Panc1 (cell line): ENCODE measurements around the gene HES6. TPM values are rescaled to one million over a fixed set of nuclear protein-coding genes. Genes with fewer than 3 reads are reported as not detected.

Source experiments
- ATAC-seq: fragments of 200-7000 bp; cut with Tn5 transposase; 2 replicates; pipeline ENCODE4 v1.9.1; 2020; ENCODE audit warnings: mild to moderate bottlenecking, moderate library complexity
- BruUV-seq: library from RNA; stranded (reverse); fragments of 400-500 nt; replicated peaks from 2 replicates; lab custom pipeline; 2021; lab: Mats Ljungman, UMichigan
- CTCF ChIA-PET: fragments of 300-600 bp; sonication (Branson Sonifier 250); formaldehyde crosslinking; loops from one replicate; lab custom pipeline; 2022; ENCODE audit warnings: antibody characterized with exemption; lab: Charles Lee
- POLR2A ChIA-PET: fragments of 300-600 bp; sonication (Branson Sonifier 250); formaldehyde crosslinking; loops from one replicate; lab custom pipeline; 2022; ENCODE audit warnings: antibody characterized with exemption; lab: Charles Lee
- DNase-seq: peaks from one replicate; pipeline ENCODE4 v3.0.0-alpha.2; 2010; ENCODE audit warnings: low read depth, low spot score
- H3K27ac ChIP-seq: 2 replicates; pipeline ENCODE4 v1.5.1; 2011; ENCODE audit warnings: mild to moderate bottlenecking, low read length, inconsistent platforms
- H3K27me3 ChIP-seq: fragments of 200-500 bp; sonication (Bioruptor generic); 2 replicates; pipeline ENCODE4 v1.6.0; 2014; ENCODE audit warnings: low read length, inconsistent platforms; ENCODE audit not compliant: control insufficient read depth, insufficient read depth
- H3K36me3 ChIP-seq: fragments of 200-500 bp; sonication (Bioruptor generic); 2 replicates; pipeline ENCODE4 v1.5.1; 2014; ENCODE audit warnings: inconsistent platforms, mild to moderate bottlenecking, low read length, moderate library complexity; ENCODE audit not compliant: control insufficient read depth, insufficient read depth
- H3K4me1 ChIP-seq: 2 replicates; pipeline ENCODE4 v1.5.1; 2011; ENCODE audit warnings: inconsistent platforms, mild to moderate bottlenecking, low read length, moderate library complexity; ENCODE audit not compliant: control insufficient read depth, insufficient read depth
- H3K4me3 ChIP-seq, 2 experiments: 2 replicates each; pipeline ENCODE4 v1.5.1; 2011 to 2012; ENCODE audit warnings: low read depth in 2 of 2, low read length in 2 of 2, mild to moderate bottlenecking in 2 of 2, inconsistent platforms in 1 of 2, moderate library complexity in 1 of 2
- H3K9me3 ChIP-seq: fragments of 200-500 bp; sonication (Bioruptor generic); 2 replicates; pipeline ENCODE4 v1.5.1; 2014; ENCODE audit warnings: low read depth, mild to moderate bottlenecking, inconsistent platforms, low read length, moderate library complexity; ENCODE audit not compliant: control insufficient read depth, insufficient read depth
- CTCF ChIP-seq: fragments of 450-650 bp; IDR thresholded peaks from 2 replicates; pipeline ENCODE4 v1.5.1; 2017; ENCODE audit warnings: mild to moderate bottlenecking
- POLR2AphosphoS5 ChIP-seq: IDR thresholded peaks from 2 replicates; pipeline ENCODE4 v1.6.1; 2012; ENCODE audit warnings: mild to moderate bottlenecking, low read depth, low read length, moderate library complexity
- REST ChIP-seq, 2 experiments: IDR thresholded peaks; 2 replicates each; pipeline ENCODE4 v1.6.1; 2011 to 2012; ENCODE audit warnings: low read depth in 2 of 2, control low read depth in 1 of 2, low read length in 1 of 2, mild to moderate bottlenecking in 1 of 2, moderate library complexity in 1 of 2; ENCODE audit not compliant: insufficient read depth in 1 of 2
- SIN3A ChIP-seq: IDR thresholded peaks from 2 replicates; pipeline ENCODE4 v1.6.1; 2012; ENCODE audit warnings: low read depth, mild to moderate bottlenecking, low read length, moderate library complexity, borderline replicate concordance; ENCODE audit not compliant: insufficient read depth
- TCF7L2 ChIP-seq: IDR thresholded peaks from 2 replicates; pipeline ENCODE4 v1.6.1; 2011; ENCODE audit warnings: mild to moderate bottlenecking, low read depth, low read length, inconsistent platforms
- in situ Hi-C: cut with HindIII; loops from 2 replicates; pipeline ENCODE4 v1.10.0; 2016; ENCODE audit warnings: low sequenced_read_pairs, low pct_unique_long_range_greater_than_20kb
- intact Hi-C: fragments of 100-400 bp; cut with micrococcal nuclease; formaldehyde crosslinking; loops from one replicate; pipeline ENCODE4 v1.10.0; 2022; ENCODE audit not compliant: unreplicated experiment
- total RNA-seq: library from RNA; stranded (reverse); gene quantifications from one replicate; pipeline ENCODE4 v1.2.1, GENCODE V29; 2021; ENCODE audit not compliant: unreplicated experiment

The HES6 gene
- total RNA-seq, 1 experiment from 2014 or later = 42.0 TPM

- Histone ChIP-seq H3K4me1 (no peaks in the 10 kb centered on the region), H3K36me3 (no peaks in the 10 kb centered on the region), H3K27ac (no peak overlapping the region), H3K27me3 (no peaks in the 10 kb centered on the region), H3K9me3 (no peaks in the 10 kb centered on the region), H3K4me3 (no peak overlapping the region)
- no TSS peak for BruUV-seq
- no peak for DNase-seq
- CTCF ChIA-PET = no interaction called here
- TF ChIP-seq TCF7L2 (no peak), CTCF (no peak)
- POLR2A ChIA-PET = no interaction called here
- intact Hi-C loops (no loop called here), in situ Hi-C loops (no loop called here)
- ATAC-seq = no peak
Observed at GRCh38 chr2:238251331-238251730, 11.5 kb upstream of the HES6 start.

GRCh38 chr2:238250896-238251295, 11.1 kb upstream of the HES6 start:
- Histone ChIP-seq H3K36me3 (no peaks in the 10 kb centered on the region), H3K27ac (no peak overlapping the region), H3K27me3 (no peaks in the 10 kb centered on the region), H3K9me3 (no peaks in the 10 kb centered on the region), H3K4me1 (no peaks in the 10 kb centered on the region), H3K4me3 (no peak overlapping the region)
- in situ Hi-C loops = no loop called here
- intact Hi-C loops = no loop called here
- TF ChIP-seq POLR2AphosphoS5 (no peak), TCF7L2 (no peak), CTCF (no peak), SIN3A (no peak), REST (IDR thresholded peaks at IDR 0.05; ENCODE audit: insufficient read depth in 1 of 2, low read depth in 2 of 2, low read length in 1 of 2) (no peak)
- ATAC-seq (no peak), DNase-seq (no peak)
- POLR2A ChIA-PET = no interaction called here
- CTCF ChIA-PET = no interaction called here
- BruUV-seq = no TSS peak
